ENCODE measurements around the gene FAM81A.

- TF ChIP-seq, protein P1, sequence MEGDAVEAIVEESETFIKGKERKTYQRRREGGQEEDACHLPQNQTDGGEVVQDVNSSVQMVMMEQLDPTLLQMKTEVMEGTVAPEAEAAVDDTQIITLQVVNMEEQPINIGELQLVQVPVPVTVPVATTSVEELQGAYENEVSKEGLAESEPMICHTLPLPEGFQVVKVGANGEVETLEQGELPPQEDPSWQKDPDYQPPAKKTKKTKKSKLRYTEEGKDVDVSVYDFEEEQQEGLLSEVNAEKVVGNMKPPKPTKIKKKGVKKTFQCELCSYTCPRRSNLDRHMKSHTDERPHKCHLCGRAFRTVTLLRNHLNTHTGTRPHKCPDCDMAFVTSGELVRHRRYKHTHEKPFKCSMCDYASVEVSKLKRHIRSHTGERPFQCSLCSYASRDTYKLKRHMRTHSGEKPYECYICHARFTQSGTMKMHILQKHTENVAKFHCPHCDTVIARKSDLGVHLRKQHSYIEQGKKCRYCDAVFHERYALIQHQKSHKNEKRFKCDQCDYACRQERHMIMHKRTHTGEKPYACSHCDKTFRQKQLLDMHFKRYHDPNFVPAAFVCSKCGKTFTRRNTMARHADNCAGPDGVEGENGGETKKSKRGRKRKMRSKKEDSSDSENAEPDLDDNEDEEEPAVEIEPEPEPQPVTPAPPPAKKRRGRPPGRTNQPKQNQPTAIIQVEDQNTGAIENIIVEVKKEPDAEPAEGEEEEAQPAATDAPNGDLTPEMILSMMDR (IDR thresholded peaks at IDR 0.05; ENCODE audit: poor library complexity, severe bottlenecking) = no peak
- TF ChIP-seq EZH2 (IDR thresholded peaks at IDR 0.05; ENCODE audit: borderline replicate concordance, insufficient read depth, low read length, poor library complexity, severe bottlenecking) (no peak), POLR2AphosphoS5 (IDR thresholded peaks at IDR 0.05) (no peak), EP300 (conservative IDR thresholded peaks at IDR 0.05; ENCODE audit: poor library complexity, severe bottlenecking) (no peak), TAF1 (IDR thresholded peaks at IDR 0.05; ENCODE audit: low read depth) (no peak)
- TF ChIP-seq, protein P2, sequence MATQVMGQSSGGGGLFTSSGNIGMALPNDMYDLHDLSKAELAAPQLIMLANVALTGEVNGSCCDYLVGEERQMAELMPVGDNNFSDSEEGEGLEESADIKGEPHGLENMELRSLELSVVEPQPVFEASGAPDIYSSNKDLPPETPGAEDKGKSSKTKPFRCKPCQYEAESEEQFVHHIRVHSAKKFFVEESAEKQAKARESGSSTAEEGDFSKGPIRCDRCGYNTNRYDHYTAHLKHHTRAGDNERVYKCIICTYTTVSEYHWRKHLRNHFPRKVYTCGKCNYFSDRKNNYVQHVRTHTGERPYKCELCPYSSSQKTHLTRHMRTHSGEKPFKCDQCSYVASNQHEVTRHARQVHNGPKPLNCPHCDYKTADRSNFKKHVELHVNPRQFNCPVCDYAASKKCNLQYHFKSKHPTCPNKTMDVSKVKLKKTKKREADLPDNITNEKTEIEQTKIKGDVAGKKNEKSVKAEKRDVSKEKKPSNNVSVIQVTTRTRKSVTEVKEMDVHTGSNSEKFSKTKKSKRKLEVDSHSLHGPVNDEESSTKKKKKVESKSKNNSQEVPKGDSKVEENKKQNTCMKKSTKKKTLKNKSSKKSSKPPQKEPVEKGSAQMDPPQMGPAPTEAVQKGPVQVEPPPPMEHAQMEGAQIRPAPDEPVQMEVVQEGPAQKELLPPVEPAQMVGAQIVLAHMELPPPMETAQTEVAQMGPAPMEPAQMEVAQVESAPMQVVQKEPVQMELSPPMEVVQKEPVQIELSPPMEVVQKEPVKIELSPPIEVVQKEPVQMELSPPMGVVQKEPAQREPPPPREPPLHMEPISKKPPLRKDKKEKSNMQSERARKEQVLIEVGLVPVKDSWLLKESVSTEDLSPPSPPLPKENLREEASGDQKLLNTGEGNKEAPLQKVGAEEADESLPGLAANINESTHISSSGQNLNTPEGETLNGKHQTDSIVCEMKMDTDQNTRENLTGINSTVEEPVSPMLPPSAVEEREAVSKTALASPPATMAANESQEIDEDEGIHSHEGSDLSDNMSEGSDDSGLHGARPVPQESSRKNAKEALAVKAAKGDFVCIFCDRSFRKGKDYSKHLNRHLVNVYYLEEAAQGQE (IDR thresholded peaks at IDR 0.05; ENCODE audit: borderline replicate concordance) = no peak
Measured at GRCh38 chr15:59456114-59456513, 18.1 kb downstream of the FAM81A start.
